VCaP (cell line): ENCODE measurements around the gene FBXO8.

Source experiments
- H3K27ac ChIP-seq: fragments of 450-650 bp; 2 replicates; pipeline ENCODE4 v1.5.1; 2017
- CTCF ChIP-seq: fragments of 450-650 bp; conservative IDR thresholded peaks from 2 replicates; pipeline ENCODE4 v1.5.1; 2017; ENCODE audit warnings: mild to moderate bottlenecking, moderate library complexity

The FBXO8 gene

GRCh38 chr4:174204164-174204831 lies 79.2 kb downstream of the FBXO8 start:
- TF ChIP-seq CTCF = no peak
- no peak overlapping the region for H3K27ac ChIP-seq

GRCh38 chr4:174201871-174202270 lies 81.6 kb downstream of the FBXO8 start:
- H3K27ac ChIP-seq = no peak overlapping the region
- no peak for TF ChIP-seq CTCF

- TF ChIP-seq CTCF = no peak
- H3K27ac ChIP-seq = no peak overlapping the region
Observed at GRCh38 chr4:174199735-174200134, 83.7 kb downstream of the FBXO8 start.

GRCh38 chr4:174198828-174199227 lies 84.6 kb downstream of the FBXO8 start:
- TF ChIP-seq CTCF = no peak
- no peak overlapping the region for H3K27ac ChIP-seq

GRCh38 chr4:174198396-174198795 lies 85.1 kb downstream of the FBXO8 start:
- no peak overlapping the region for H3K27ac ChIP-seq
- TF ChIP-seq CTCF = no peak

- no peak overlapping the region for H3K27ac ChIP-seq
- no peak for TF ChIP-seq CTCF
Observed at GRCh38 chr4:174193438-174194374, 89.8 kb downstream of the FBXO8 start.

GRCh38 chr4:174192943-174193342 lies 90.5 kb downstream of the FBXO8 start:
- H3K27ac ChIP-seq = no peak overlapping the region
- TF ChIP-seq CTCF = no peak
